Prostate gland (tissue), 2 donors: ENCODE measurements around the gene RNASEH2C. TPM values are rescaled to one million over a fixed set of nuclear protein-coding genes. Genes with fewer than 3 reads are reported as not detected.

Experiments
- DNase-seq: peaks from one replicate; pipeline ENCODE4 v3.0.0-alpha.2; 2019; ENCODE audit warnings: low spot score
- H3K27ac ChIP-seq, 2 donors: fragments of 200-600 bp; sonication (generic); 2 replicates each; pipeline ENCODE4 v1.5.1; 2017 to 2019
- H3K27me3 ChIP-seq: fragments of 200-600 bp; sonication (generic); replicated peaks from 2 replicates; pipeline ENCODE4 v1.5.1; 2019; ENCODE audit not compliant: insufficient read depth
- H3K36me3 ChIP-seq, 2 donors: fragments of 200-600 bp; sonication (generic); 1 replicate in 1 of 2; 2 replicates in 1 of 2; pipeline versions ENCODE4 v1.5.1 to v1.8.1; 2017 to 2019
- H3K4me1 ChIP-seq: fragments of 200-600 bp; sonication (generic); replicated peaks from 2 replicates; pipeline ENCODE4 v1.5.1; 2019
- H3K4me3 ChIP-seq, 2 donors: fragments of 200-600 bp; sonication (generic); 2 replicates each; pipeline ENCODE4 v1.5.1; 2017 to 2019
- H3K9me3 ChIP-seq: fragments of 200-600 bp; sonication (generic); 2 replicates; pipeline ENCODE4 v1.5.1; 2017
- POLR2A ChIP-seq: fragments of 450-650 bp; IDR thresholded peaks from one replicate; pipeline ENCODE4 v1.6.1; 2016; ENCODE audit warnings: antibody characterized with exemption, mild to moderate bottlenecking
- POLR2AphosphoS5 ChIP-seq: sonication (generic); formaldehyde crosslinking; IDR thresholded peaks from one replicate; pipeline ENCODE4 v1.6.1; 2017; ENCODE audit warnings: antibody characterized with exemption
- WGBS: methylation state at CpG from one replicate; pipeline ENCODE4 v1.1.5; 2018; 5-methylcytosine and 5-hydroxymethylcytosine counted together
- intact Hi-C: fragments of 100-400 bp; cut with DNase I; formaldehyde crosslinking; loops from one replicate; pipeline ENCODE4 v1.14.2; 2022
- total RNA-seq, 2 donors: library from RNA; depleted of rRNA; stranded (reverse); fragments of >200 nt; gene quantifications; one replicate each; pipeline ENCODE4 v1.1.0, GENCODE V29; 2016
- TF ChIP-seq, protein P1 (sequence below), 4 experiments: fragments of 200-600 bp in 2 of 4; fragments of 450-650 bp in 2 of 4; sonication (generic) in 2 of 4; IDR thresholded peaks; 1 replicate in 3 of 4; 2 replicates in 1 of 4; pipeline ENCODE4 v1.5.1; 2016 to 2019; ENCODE audit warnings: antibody characterized with exemption in 4 of 4, mild to moderate bottlenecking in 2 of 4, moderate library complexity in 2 of 4

The RNASEH2C gene
- total RNA-seq, 2 donors from 2014 or later: 78.0 to 166 TPM

DNA sequence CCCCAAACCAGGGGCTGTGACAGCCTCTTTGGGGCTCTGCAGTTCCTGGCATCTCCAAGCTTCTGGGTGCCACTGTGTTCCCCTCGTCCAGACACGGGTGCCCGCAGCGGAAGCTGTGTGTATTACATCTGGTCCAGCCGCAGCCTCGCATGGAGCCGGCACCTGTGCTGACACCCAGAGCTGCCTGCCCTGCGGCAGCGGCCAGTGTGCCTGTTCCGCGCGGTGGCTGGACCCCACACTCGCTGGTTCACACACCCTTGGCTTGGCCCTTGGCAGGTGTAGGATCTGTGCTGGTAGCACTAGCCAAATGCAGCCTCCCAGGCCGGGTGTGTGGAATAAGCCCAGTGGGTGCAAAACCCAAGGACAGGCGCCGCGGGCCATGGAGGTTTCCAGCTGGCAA lies 24.5 kb upstream of the RNASEH2C start:
- no peak for DNase-seq
- 92% methylated on average over 10 of the region's 17 CpGs for WGBS
- no peaks in the 10 kb centered on the region for H3K4me1 ChIP-seq
- H3K9me3 ChIP-seq: no peaks in the 10 kb centered on the region
- no peaks in the 10 kb centered on the region for H3K27me3 ChIP-seq
- no peak overlapping the region for H3K4me3 ChIP-seq
- no peak overlapping the region for H3K27ac ChIP-seq
- intact Hi-C loops: no loop called here
- no peak for TF ChIP-seq POLR2AphosphoS5
- TF ChIP-seq, protein P1, sequence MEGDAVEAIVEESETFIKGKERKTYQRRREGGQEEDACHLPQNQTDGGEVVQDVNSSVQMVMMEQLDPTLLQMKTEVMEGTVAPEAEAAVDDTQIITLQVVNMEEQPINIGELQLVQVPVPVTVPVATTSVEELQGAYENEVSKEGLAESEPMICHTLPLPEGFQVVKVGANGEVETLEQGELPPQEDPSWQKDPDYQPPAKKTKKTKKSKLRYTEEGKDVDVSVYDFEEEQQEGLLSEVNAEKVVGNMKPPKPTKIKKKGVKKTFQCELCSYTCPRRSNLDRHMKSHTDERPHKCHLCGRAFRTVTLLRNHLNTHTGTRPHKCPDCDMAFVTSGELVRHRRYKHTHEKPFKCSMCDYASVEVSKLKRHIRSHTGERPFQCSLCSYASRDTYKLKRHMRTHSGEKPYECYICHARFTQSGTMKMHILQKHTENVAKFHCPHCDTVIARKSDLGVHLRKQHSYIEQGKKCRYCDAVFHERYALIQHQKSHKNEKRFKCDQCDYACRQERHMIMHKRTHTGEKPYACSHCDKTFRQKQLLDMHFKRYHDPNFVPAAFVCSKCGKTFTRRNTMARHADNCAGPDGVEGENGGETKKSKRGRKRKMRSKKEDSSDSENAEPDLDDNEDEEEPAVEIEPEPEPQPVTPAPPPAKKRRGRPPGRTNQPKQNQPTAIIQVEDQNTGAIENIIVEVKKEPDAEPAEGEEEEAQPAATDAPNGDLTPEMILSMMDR (IDR thresholded peaks at IDR 0.05): no peak
- H3K36me3 ChIP-seq: no peaks in the 10 kb centered on the region

DNA sequence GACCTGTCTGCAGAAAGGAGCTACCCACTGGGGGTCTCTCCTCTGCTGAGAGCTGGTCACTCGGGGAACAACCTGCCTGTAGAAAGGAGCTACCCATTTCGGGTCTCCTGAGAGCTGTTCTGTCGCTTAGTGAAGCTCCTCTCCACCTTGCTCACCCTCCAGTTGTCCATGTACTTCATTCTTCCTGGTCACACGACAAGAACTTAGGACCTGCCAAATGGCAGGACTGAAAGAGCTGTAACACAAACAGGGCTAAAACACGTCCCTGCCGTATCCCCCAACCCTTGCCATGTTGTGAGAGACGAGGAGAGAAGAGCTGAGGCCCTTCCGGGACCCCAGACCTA lies 24.1 kb upstream of the RNASEH2C start:
- no peak overlapping the region for H3K27ac ChIP-seq
- intact Hi-C loops: no loop called here

DNA sequence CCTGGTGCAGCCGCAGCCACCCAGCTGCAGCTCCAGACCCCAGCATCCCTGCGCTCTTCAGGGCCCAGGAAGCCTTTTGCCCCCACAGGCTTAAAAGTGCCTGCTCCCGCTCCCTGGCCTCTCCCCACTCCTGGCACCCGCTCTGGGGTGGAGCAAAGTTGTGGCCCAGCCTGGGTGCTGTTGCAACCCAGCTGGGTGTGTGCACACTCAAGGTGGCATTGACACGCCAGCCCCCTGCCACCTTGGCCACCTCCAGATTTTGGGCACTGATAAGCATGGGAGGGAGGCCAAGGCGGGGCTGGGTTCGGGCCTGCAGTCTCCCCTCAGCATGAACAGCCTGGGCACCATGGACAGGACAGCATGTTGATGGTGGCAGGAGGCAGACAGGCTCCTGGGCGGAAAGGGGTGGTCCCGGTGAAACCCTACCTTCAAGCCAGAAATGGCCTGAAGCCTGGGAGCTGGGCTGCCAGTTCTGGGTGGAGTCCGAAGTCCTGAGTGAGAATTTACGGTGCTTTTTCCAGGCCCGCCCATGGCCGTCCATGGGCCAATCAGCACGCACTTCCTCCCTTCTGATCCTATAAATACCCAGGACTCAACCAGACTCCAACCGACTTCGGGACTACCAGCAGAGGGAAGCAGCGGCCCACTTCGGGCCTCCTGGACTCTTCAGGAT lies 23.6 kb upstream of the RNASEH2C start:
- TF ChIP-seq, protein P1 (IDR thresholded peaks at IDR 0.05): peak in 1 of 4 experiments; percentile 19
- TF ChIP-seq POLR2A: no peak
- H3K4me3 ChIP-seq: no peak overlapping the region
- intact Hi-C loops: no loop called here
- no peaks in the 10 kb centered on the region for H3K4me1 ChIP-seq
- H3K9me3 ChIP-seq: no peaks in the 10 kb centered on the region
- 72% methylated on average over 18 of the region's 18 CpGs for WGBS
- DNase-seq: no peak
- H3K27ac ChIP-seq: no peak overlapping the region
- no peaks in the 10 kb centered on the region for H3K27me3 ChIP-seq
- no peaks in the 10 kb centered on the region for H3K36me3 ChIP-seq

More for the DNA sequence above, 24.1 kb upstream of the RNASEH2C start:
- WGBS: 83% methylated on average over 8 of the region's 8 CpGs
- Histone ChIP-seq H3K4me3 (no peak overlapping the region), H3K9me3 (no peaks in the 10 kb centered on the region), H3K27me3 (no peaks in the 10 kb centered on the region), H3K4me1 (no peaks in the 10 kb centered on the region), H3K36me3 (no peaks in the 10 kb centered on the region)
- TF ChIP-seq, protein P1 (IDR thresholded peaks at IDR 0.05): no peak
- TF ChIP-seq POLR2A: no peak
- no peak for DNase-seq

DNA sequence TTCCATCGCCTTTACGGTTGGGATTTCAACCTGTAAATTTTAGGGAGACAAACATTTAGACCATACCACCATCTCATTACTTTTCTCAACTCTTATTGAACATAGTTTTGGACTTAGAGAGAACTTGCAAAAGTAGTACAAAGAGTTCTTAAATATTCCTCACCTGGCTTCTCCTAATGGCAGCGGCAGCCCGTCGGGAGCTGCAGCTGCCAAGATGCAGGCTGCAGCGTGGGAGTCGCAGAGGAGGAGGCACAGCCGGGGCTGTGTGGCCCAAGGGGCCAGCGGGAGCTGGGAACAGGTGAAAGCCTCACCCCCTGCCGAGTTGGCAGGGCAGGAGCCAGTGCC lies 23.1 kb upstream of the RNASEH2C start:
- H3K9me3 ChIP-seq: no peaks in the 10 kb centered on the region
- WGBS: 59% methylated on average over 10 of the region's 10 CpGs
- no peak overlapping the region for H3K4me3 ChIP-seq
- no peaks in the 10 kb centered on the region for H3K36me3 ChIP-seq
- DNase-seq: no peak
- no peaks in the 10 kb centered on the region for H3K4me1 ChIP-seq
- H3K27me3 ChIP-seq: no peaks in the 10 kb centered on the region
- intact Hi-C loops: no loop called here
- TF ChIP-seq POLR2AphosphoS5 (no peak), POLR2A (no peak)
- TF ChIP-seq, protein P1 (IDR thresholded peaks at IDR 0.05): no peak
- no peak overlapping the region for H3K27ac ChIP-seq

DNA sequence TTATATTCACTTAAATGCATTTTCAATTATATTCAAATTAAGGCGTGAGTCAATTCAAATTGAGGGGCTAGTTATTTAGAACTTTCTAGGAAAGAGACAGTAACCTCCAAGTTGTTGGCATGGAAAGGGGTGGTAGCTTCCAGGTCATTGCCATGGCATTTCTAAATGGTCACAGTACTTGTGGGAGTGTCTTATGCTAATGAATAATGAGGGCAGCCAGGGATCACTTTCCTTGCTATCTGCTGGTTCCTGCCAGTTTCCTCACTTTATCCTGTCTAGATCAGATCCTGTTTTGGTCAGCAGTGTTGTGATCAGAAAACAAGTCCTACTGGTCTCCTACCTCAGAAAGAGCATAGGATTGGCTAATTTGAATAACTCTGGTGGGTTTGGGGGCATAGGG lies 21.8 kb upstream of the RNASEH2C start:
- intact Hi-C loops: no loop called here
- TF ChIP-seq, protein P1 (IDR thresholded peaks at IDR 0.05): no peak
- TF ChIP-seq POLR2A (no peak), POLR2AphosphoS5 (no peak)
- WGBS: 94% methylated on average over 1 of the region's 1 CpG
- Histone ChIP-seq H3K36me3 (no peaks in the 10 kb centered on the region), H3K27ac (no peak overlapping the region), H3K27me3 (no peaks in the 10 kb centered on the region), H3K4me1 (no peaks in the 10 kb centered on the region), H3K9me3 (no peaks in the 10 kb centered on the region), H3K4me3 (no peak overlapping the region)
- no peak for DNase-seq
